Activated CD4-positive, alpha-beta T cell treated with anti-CD3 and anti-CD28 coated beads, Interleukin-2, amount 10 ng/mL, durations not matched to agents 24 days and 14 days (primary cell): ENCODE data around the gene MRAP. TPM values are rescaled to one million over a fixed set of nuclear protein-coding genes. Genes with fewer than 3 reads are reported as not detected.
"Not testable (repeated sequence)": the region's sequence is repeated elsewhere in the genome, so short reads cannot be mapped to it uniquely, and the experiment has no call there.

Source experiments
- DNase-seq: peaks from one replicate; pipeline ENCODE4 v3.0.0; 2022
- H3K27ac Mint-ChIP-seq: one replicate; pipeline ENCODE4 v1.8.0; 2022; ENCODE audit warnings: mild to moderate bottlenecking, mixed read lengths
- H3K27me3 Mint-ChIP-seq: one replicate; pipeline ENCODE4 v1.8.0; 2022; ENCODE audit warnings: mixed read lengths
- H3K36me3 Mint-ChIP-seq: one replicate; pipeline ENCODE4 v1.8.0; 2022; ENCODE audit warnings: low read depth, mild to moderate bottlenecking, mixed read lengths
- H3K4me1 Mint-ChIP-seq: one replicate; pipeline ENCODE4 v1.8.0; 2021; ENCODE audit warnings: mixed read lengths
- H3K4me3 Mint-ChIP-seq: one replicate; pipeline ENCODE4 v1.8.0; 2022; ENCODE audit warnings: mild to moderate bottlenecking, moderate library complexity, mixed read lengths
- H3K9me3 Mint-ChIP-seq: one replicate; pipeline ENCODE4 v1.8.0; 2021; ENCODE audit warnings: mixed read lengths
- intact Hi-C: fragments of 100-400 bp; cut with micrococcal nuclease; formaldehyde crosslinking; loops from one replicate; pipeline ENCODE4 v1.15.1; 2023
- total RNA-seq: library from RNA; stranded (reverse); gene quantifications from 2 replicates; pipeline ENCODE4 v1.2.3, GENCODE V29; 2022

Gene MRAP
- total RNA-seq: not detected in 2 replicates

DNA sequence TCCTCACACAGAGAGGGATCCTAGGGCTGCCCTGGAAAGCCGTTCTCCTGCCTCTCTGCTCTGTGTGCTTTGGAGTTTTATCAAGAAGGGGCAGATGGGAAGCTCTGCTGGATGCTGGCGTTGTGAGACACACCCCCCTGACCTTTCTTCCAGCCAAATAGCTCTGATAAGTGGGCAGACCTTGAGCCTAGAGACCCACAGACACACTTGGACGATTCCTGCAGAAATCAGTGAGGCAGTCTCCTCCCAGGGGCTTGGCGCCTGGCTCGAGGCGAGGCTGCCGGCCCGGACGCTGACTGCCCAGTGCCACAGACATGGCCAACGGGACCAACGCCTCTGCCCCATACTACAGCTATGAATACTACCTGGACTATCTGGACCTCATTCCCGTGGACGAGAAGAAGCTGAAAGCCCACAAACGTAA lies at the start of gene MRAP:
Gene MRAP (plus strand): TSS at position 198 of the 424 bp plus-strand sequence. CDS start 117 bp downstream, at position 315.
- no peaks in the 10 kb centered on the region for H3K4me1 Mint-ChIP-seq
- H3K27ac Mint-ChIP-seq: no peak within 1 kb of the TSS
- H3K9me3 Mint-ChIP-seq: no peaks in the 10 kb centered on the region
- no peak within 1 kb of the TSS for H3K4me3 Mint-ChIP-seq
- H3K27me3 Mint-ChIP-seq: no peaks in the 10 kb centered on the region
- no peak for DNase-seq
- H3K36me3 Mint-ChIP-seq: peaks cover 11% of the 10 kb centered on the region
- intact Hi-C loops: no loop called here

DNA sequence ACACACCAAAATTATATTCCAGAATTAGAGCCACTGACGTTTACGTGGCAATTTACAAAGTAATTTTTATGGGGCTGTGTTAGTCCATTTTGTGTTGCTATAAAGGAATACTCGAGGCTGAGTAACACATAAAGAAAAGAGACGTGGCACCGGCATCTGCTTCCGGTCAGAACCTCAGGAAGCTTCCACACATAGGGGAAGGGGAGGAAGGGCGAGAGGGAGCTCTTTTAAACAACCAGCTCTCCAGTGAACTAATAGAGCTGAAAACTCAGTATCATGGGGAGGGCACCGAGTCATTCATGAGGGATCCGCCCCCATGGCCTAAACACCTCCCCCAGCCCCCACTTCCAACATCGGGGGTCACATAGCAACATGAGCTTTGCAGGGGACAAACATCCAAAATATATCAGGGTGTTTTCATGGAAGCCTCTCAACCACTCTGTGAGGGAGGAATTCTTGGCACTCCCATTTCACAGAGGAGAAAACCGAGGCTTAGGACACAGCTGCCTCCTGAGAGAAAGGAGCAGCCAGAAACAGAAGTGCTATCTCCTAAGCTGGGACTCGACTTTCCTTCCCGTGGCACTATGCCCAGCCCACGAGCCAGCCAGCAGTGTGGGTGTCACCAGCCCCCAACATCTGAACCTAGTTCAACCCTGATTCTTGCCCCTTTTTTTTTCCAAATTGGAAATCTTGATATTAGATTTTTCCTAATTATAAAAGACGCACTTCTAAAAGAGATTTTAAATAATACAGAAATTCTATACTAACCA lies 49.0 kb upstream of the MRAP start:
- peaks cover 2% of the 10 kb centered on the region for H3K36me3 Mint-ChIP-seq

DNA sequence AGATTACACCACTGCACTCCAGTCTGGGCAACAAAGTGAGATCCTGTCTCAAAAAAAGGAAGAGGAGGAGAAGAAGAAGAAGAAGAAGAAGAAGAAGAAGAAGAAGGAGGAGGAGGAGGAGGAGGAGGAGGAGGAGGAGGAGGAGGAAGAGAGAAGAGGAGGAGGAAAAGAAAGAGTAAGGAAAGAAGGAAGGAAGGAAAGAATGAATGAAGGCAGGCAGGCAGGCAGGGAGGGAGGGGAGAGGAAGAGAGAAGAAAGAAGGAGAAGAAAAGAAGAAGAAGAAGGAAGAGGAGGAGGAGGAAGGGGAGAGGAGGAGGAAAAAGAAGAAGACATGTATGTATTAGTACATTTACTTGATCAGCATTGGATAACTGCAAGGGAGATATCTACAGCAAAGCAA lies 46.5 kb upstream of the MRAP start:
- peaks cover 10% of the 10 kb centered on the region for H3K9me3 Mint-ChIP-seq
- intact Hi-C loops: no loop called here

More for the DNA sequence above, 49.0 kb upstream of the MRAP start:
- Mint-ChIP-seq H3K27ac (no peak overlapping the region), H3K4me3 (no peak overlapping the region), H3K4me1 (no peaks in the 10 kb centered on the region), H3K9me3 (peaks cover 10% of the 10 kb centered on the region), H3K27me3 (peaks cover 15% of the 10 kb centered on the region)
- intact Hi-C loops: no loop called here
- no peak for DNase-seq

DNA sequence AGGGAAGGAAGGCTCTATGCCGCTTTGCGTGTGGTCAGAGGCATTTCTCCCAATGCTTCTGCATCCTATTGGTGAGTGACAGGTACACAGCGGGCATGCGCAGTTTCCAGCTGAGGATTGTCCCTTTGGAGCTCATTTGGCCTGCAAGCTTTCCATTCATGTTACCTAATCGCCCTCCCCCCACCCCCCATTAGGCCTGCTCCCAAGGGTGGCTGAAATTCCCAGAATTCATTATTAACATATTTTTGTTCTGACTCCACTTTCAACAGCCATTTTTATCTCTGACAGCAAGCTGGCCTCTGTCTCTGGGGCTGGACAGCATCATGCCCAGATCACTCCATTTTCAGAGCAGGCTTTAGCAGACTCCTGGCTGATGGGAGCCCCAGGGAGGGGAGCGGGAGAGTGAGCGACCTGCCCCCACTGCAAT lies 45.4 kb upstream of the MRAP start:
- DNase-seq: no peak

More for the DNA sequence above, 46.5 kb upstream of the MRAP start:
- peaks cover 15% of the 10 kb centered on the region for H3K27me3 Mint-ChIP-seq
- no peaks in the 10 kb centered on the region for H3K4me1 Mint-ChIP-seq
- peaks cover 2% of the 10 kb centered on the region for H3K36me3 Mint-ChIP-seq
- H3K4me3 Mint-ChIP-seq: no peak overlapping the region
- no peak overlapping the region for H3K27ac Mint-ChIP-seq
- DNase-seq: no peak

DNA sequence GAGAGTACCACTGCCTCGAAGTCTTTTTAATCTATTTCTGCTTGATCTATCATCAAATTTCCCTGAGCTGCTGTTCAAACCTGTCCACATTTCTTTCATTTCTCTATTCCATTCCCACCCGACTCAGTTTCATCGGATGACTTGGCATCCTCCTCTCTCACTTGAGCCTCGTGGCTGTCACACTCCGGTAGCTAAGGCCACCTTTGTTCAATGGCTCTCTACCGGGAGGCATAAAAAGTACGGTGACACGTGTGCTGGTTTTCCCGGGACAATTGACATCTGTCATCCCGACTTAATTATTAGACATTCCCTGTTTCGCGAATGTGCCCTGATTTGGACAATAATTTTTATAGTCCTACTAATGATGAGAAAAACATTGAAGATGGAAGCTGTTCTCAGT lies 42.4 kb upstream of the MRAP start:
- DNase-seq: no peak
- H3K27ac Mint-ChIP-seq: no peak overlapping the region
- H3K4me3 Mint-ChIP-seq: no peak overlapping the region
- peaks cover 2% of the 10 kb centered on the region for H3K4me1 Mint-ChIP-seq
- peaks cover 7% of the 10 kb centered on the region for H3K27me3 Mint-ChIP-seq
- H3K36me3 Mint-ChIP-seq: peaks cover under 1% of the 10 kb centered on the region
- intact Hi-C loops: loop anchor here (5.0 kb wide), 1 partner anchor 159 kb away; no protein-coding TSS in a partner anchor
- H3K9me3 Mint-ChIP-seq: peaks cover 5% of the 10 kb centered on the region

More for the DNA sequence above, 45.4 kb upstream of the MRAP start:
- Mint-ChIP-seq H3K27me3 (peaks cover 15% of the 10 kb centered on the region), H3K9me3 (peaks cover 10% of the 10 kb centered on the region), H3K27ac (no peak overlapping the region), H3K36me3 (peaks cover 2% of the 10 kb centered on the region), H3K4me1 (no peaks in the 10 kb centered on the region), H3K4me3 (no peak overlapping the region)
- intact Hi-C loops: no loop called here

DNA sequence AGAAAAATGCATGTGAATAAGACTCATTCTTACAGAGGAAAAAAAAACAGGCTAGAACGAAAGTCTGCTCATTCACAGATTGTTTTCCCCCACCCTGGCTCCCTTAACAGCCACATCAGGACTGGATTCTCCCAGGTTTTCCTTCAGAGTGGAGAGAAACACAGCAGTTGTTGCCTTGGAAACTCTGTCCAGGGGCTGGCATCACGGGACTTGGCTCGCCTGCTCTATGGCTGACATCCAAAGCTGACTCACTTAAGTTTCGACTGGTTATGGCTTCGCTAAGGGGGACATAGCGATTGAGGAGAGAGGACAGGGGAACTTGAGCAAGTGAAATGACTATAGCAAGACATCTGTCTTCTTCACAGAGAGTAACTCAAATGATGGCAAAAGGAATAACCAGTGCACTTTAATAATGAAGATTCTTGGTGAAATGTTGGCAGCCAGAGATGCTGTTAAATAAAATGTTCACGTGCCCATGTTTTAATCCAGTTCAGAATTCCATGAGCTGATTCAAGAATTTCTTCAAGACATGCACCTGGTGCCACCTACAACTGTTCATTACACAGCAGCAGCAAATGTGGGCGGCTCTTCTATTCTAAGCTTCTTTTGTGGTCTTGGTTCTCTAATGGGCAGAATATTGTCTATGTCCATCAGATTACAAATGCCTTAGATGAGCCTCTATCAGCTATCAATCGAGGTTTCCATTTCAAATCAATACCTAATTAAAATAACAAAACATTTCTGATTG lies 41.6 kb upstream of the MRAP start:
- no peak for DNase-seq
- Mint-ChIP-seq H3K36me3 (no peaks in the 10 kb centered on the region), H3K4me1 (peaks cover 2% of the 10 kb centered on the region), H3K27me3 (peaks cover 6% of the 10 kb centered on the region), H3K9me3 (no peaks in the 10 kb centered on the region), H3K4me3 (no peak overlapping the region), H3K27ac (no peak overlapping the region)
- intact Hi-C loops: loop anchor here (5.0 kb wide), 1 partner anchor 160 kb away; no protein-coding TSS in a partner anchor

DNA sequence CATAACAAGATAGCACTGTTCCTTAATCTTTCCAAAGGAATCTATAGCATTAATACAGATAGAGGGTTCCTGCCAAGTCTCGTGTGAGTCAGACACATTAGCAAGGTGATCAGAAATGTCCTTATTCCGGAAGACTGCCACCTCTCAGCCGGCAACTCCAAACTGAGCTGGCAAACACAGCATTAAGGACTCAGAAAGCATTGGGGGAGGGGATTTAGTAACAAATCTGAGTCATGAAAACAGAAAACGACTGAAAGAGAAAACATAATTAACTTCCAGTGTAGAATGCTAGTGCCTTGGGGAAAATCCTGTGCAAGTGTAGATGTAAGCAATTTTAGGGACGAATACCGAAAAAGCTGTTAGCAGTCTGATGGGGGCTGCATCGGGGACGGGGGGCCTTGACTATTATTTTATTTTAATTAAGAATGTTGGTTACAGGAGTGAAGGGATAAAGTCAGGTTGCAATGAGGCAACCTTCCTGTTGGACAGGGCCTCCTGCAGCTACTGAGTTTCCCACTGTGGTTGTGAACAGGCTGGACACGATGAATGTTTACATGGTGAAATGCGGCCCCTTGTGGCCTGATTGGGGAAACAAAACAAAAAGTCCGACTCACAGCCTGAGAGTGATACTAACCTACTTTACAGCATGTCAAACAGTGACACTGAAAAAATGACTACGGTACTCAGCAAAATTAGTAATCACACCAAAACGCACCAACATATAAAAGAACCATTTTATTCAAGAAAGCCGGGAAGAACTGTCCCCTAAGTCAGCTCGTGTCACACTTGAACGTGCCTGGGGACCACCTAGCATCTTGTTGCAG lies 40.5 kb upstream of the MRAP start:
- peaks cover 2% of the 10 kb centered on the region for H3K4me1 Mint-ChIP-seq
- H3K36me3 Mint-ChIP-seq: no peaks in the 10 kb centered on the region
- no peak overlapping the region for H3K4me3 Mint-ChIP-seq
- H3K27ac Mint-ChIP-seq: no peak overlapping the region
- DNase-seq: peak; percentile 78
- intact Hi-C loops: loop anchor here (5.0 kb wide), 1 partner anchor 161 kb away; no protein-coding TSS in a partner anchor
- H3K27me3 Mint-ChIP-seq: peaks cover 6% of the 10 kb centered on the region
- H3K9me3 Mint-ChIP-seq: no peaks in the 10 kb centered on the region

DNA sequence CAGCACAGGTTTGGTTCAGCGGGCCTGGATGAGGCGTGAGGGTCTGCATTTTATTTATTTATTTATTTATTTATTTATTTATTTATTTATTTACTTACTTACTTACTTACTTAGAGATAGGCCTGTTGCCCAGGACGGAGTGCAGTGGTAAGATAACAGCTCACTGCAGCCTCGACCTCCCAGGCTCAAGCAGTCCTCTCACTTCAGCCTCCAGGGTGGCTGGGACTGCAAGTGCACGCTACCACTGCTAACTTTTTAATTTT lies 39.9 kb upstream of the MRAP start:
- H3K27ac Mint-ChIP-seq: not testable (repeated sequence)
- intact Hi-C loops: loop anchor here (5.0 kb wide), 1 partner anchor 161 kb away; no protein-coding TSS in a partner anchor

DNA sequence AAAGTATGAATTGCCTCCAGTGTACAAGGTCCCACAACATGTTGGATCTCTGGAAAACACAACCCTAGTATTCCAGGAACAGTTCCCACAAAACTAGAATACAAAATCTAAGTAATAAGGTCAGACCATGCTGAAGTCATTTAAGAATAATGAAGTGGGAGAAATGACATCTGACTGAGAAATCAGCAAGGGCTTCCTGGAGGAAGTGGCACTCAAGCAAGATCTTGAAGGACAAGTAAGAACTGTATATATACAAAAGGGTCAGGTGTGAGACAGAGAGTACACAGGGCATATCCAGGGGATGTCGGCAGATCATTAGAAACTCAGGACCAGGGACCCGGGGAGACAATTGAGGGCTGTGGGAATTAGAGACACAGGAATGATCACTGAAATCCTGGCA lies 38.5 kb upstream of the MRAP start:
- Mint-ChIP-seq H3K27me3 (peaks cover 6% of the 10 kb centered on the region), H3K4me3 (no peak overlapping the region), H3K9me3 (no peaks in the 10 kb centered on the region), H3K4me1 (peaks cover 2% of the 10 kb centered on the region), H3K27ac (no peak overlapping the region), H3K36me3 (no peaks in the 10 kb centered on the region)
- no peak for DNase-seq
- intact Hi-C loops: no loop called here

More for the DNA sequence above, 39.9 kb upstream of the MRAP start:
- not testable (repeated sequence) for H3K4me3 Mint-ChIP-seq, H3K9me3 Mint-ChIP-seq, H3K36me3 Mint-ChIP-seq, H3K27me3 Mint-ChIP-seq, DNase-seq, H3K4me1 Mint-ChIP-seq

DNA sequence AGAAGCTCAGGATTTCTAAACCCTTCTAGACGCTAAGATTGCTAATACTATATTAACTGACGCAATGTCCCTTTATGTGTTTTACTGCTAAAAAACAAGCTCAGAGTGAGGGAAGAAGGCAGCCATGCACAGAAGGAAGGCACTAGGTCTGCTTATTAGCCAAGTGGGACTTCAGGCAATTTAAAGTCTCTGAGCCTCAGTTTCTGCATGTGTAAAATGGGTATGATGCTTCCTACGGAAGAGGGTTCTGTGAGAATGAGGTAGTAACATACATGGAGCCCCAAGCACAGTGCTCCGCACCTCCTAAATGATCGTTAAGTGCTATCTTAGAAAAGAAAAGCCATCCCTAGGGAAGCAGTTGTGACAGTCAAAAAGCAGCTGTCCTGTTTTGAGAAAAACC lies 36.7 kb upstream of the MRAP start:
- Mint-ChIP-seq H3K36me3 (peaks cover 8% of the 10 kb centered on the region), H3K9me3 (no peaks in the 10 kb centered on the region), H3K27ac (no peak overlapping the region), H3K4me1 (peaks cover 2% of the 10 kb centered on the region), H3K27me3 (peaks cover under 1% of the 10 kb centered on the region), H3K4me3 (no peak overlapping the region)
- intact Hi-C loops: no loop called here
- no peak for DNase-seq

DNA sequence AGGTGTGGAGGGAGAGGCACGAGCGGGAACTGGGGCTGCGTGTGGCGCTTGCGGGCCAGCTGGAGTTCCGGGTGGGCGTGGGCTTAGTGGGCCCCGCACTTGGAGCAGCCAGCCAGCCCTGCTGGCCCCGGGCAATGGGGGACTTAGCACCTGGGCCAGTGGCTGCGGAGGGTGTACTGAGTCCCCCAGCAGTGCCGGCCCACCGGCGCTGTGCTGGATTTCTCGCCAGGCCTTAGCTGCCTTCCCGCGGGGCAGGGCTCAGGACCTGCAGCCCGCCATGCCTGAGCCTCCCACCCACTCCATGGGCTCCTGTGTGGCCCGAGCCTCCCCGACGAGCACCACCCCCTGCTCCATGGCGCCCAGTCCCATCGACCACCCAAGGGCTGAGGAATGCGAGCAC lies 33.3 kb upstream of the MRAP start:
- H3K27ac Mint-ChIP-seq, H3K27me3 Mint-ChIP-seq, intact Hi-C loops, H3K4me3 Mint-ChIP-seq, H3K4me1 Mint-ChIP-seq, H3K9me3 Mint-ChIP-seq, DNase-seq: not testable (repeated sequence)
- H3K36me3 Mint-ChIP-seq: peaks cover 10% of the 10 kb centered on the region

DNA sequence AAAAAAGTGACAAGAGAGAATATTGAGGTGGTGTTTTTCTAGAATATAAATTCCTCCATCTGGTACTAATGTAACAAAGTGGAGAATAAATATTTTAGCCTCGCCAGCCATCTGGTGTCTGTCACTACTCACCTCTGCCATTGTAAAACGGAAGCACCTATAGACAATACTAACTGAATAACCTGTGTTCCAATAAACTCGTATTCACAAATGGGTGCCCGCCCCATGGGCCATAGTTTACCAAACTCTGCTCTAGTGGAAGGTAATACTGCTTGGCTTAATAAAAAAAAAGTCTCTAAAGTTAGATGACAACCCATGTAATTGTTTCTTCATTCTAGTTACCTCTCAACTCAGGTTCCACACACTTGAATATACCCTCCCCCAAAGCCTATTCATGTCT lies 27.9 kb upstream of the MRAP start:
- peaks cover 2% of the 10 kb centered on the region for H3K4me1 Mint-ChIP-seq
- no peak for DNase-seq
- H3K4me3 Mint-ChIP-seq: no peak overlapping the region
- no peak overlapping the region for H3K27ac Mint-ChIP-seq
- no peaks in the 10 kb centered on the region for H3K27me3 Mint-ChIP-seq
- intact Hi-C loops: loop anchor here (10.0 kb wide), 1 partner anchor 606 kb away; no protein-coding TSS in a partner anchor
- H3K9me3 Mint-ChIP-seq: no peaks in the 10 kb centered on the region
- peaks cover 14% of the 10 kb centered on the region for H3K36me3 Mint-ChIP-seq

DNA sequence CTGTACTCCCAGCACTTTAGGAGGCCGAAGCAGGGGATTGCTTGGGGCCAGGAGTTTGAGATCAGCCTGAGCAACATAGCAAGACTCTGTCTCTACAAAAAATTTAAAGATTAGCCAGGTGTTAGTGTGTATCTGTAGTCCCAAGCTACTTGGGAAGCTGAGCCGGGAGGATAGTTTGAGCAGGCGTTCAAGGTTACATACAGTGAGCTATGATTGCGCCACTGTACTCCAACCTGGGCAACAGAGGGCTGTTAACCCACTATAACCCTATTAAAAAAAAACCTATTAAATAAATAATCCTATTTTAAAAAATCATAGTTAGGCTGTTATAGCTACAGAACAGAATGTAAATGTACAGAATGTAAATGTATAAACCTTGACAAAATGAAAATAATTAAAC lies 22.0 kb upstream of the MRAP start:
- Mint-ChIP-seq H3K9me3 (no peaks in the 10 kb centered on the region), H3K27ac (no peak overlapping the region), H3K4me1 (peaks cover 31% of the 10 kb centered on the region), H3K4me3 (no peak overlapping the region), H3K36me3 (peaks cover 9% of the 10 kb centered on the region), H3K27me3 (peaks cover 3% of the 10 kb centered on the region)
- intact Hi-C loops: loop anchor here (5.0 to 10.0 kb wide), 2 partner anchors 291 to 612 kb away; no protein-coding TSS in a partner anchor
- no peak for DNase-seq
